Heart right ventricle (tissue), 16 donors: ENCODE results near the gene NDUFB8. TPM values are rescaled to one million over a fixed set of nuclear protein-coding genes. Genes with fewer than 3 reads are reported as not detected.
A peak's percentile ranks its signal among the peaks of the same experiment; 100 is the strongest.

ENCODE experiments used
- ATAC-seq, 8 donors: fragments of 200-7000 bp; cut with Tn5 transposase; one replicate each; pipeline ENCODE4 v1.9.1; 2020; ENCODE audit warnings: mild to moderate bottlenecking in 8 of 8, moderate library complexity in 8 of 8, moderate number of reproducible peaks in 1 of 8
- DNase-seq, 2 donors: peaks; one replicate each; pipeline ENCODE4 v3.0.0-alpha.2; 2020
- H3K27ac ChIP-seq, 10 donors: fragments of 200-600 bp; sonication (generic) in 2 of 10; one replicate each; pipeline versions ENCODE4 v1.5.0 to v1.8.0; 2020 to 2022; ENCODE audit warnings: mild to moderate bottlenecking in 3 of 10
- H3K27me3 ChIP-seq, 7 donors: fragments of 200-600 bp; one replicate each; pipeline ENCODE4 v1.8.0; 2021 to 2022; ENCODE audit warnings: mild to moderate bottlenecking in 2 of 7
- H3K36me3 ChIP-seq, 9 donors: fragments of 200-600 bp; sonication (generic) in 1 of 9; one replicate each; pipeline versions ENCODE4 v1.5.0 to v1.8.0; 2020 to 2022; ENCODE audit warnings: mild to moderate bottlenecking in 2 of 9
- H3K4me1 ChIP-seq, 9 donors: fragments of 200-600 bp; sonication (generic) in 1 of 9; one replicate each; pipeline versions ENCODE4 v1.5.0 to v1.8.0; 2020 to 2022; ENCODE audit warnings: mild to moderate bottlenecking in 4 of 9
- H3K4me3 ChIP-seq, 10 donors: fragments of 200-600 bp; sonication (generic) in 2 of 10; one replicate each; pipeline versions ENCODE4 v1.5.0 to v1.8.0; 2020 to 2022; ENCODE audit warnings: mild to moderate bottlenecking in 7 of 10, moderate library complexity in 2 of 10
- H3K9me3 ChIP-seq, 11 donors: fragments of 200-600 bp in 10 of 11; sonication (generic) in 2 of 11; one replicate each; pipeline versions ENCODE4 v1.5.0 to v1.8.0; 2013 to 2022; ENCODE audit warnings: mild to moderate bottlenecking in 2 of 11, control low read depth in 1 of 11, moderate library complexity in 1 of 11
- CTCF ChIP-seq, 9 donors: fragments of 200-600 bp; sonication (generic) in 2 of 9; IDR thresholded peaks; one replicate each; pipeline versions ENCODE4 v1.5.0 to v1.8.0; 2021 to 2022; ENCODE audit warnings: antibody characterized with exemption in 9 of 9, mild to moderate bottlenecking in 5 of 9, moderate library complexity in 1 of 9
- WGBS, 2 donors: extraction: QIAGEN DNeasy Blood & Tissue Kit; methylation state at CpG; one replicate each; pipeline ENCODE4 v1.1.7; 2013; ENCODE audit warnings: inconsistent platforms in 1 of 2; 5-methylcytosine and 5-hydroxymethylcytosine counted together
- intact Hi-C, 10 donors: fragments of 100-400 bp; cut with DNase I; formaldehyde crosslinking; loops; one replicate each; pipeline versions ENCODE4 v1.11.1 to v1.14.2; 2022
- polyA plus RNA-seq, 2 donors: library from polyadenylated mRNA; stranded (reverse); fragments of 200-250 nt; gene quantifications; one replicate each; pipeline ENCODE4 v1.2.3, GENCODE V29; 2013
- total RNA-seq, 10 donors: library from RNA; stranded (reverse); fragmentation: NEBNext Ultra II Directional in 3 of 10; extraction: Animal tissue kit (Norgen Biotek cat#: 25700) in 3 of 10; gene quantifications; one replicate each; pipeline versions ENCODE4 v1.2.1 to v1.2.4, GENCODE V29; 2021 to 2023
- donor health status: Arrhythmogenic right ventricular cardiomyopathy.
- donor health status: ischemic (EF 13 %, LVEDD 7.1; RV severe dilation, severe dysfunction).
- donor health status: healthy with polysubstance abuse.
- donor health status: DM: no; HTN: yes; CAD: no.
- donor health status: DM: no; HTN: no; CAD: no.
- donor health status: ischemic (EF 25% LVEDD 6.9; RV normal size, moderate dysfunction).
- donor health status: ischemic (EF 25% LVEDD 5.7; RV mildly dilated, moderate dysfunction).
- donor health status: healthy.
- donor health status: DM: yes; HTN: yes; CAD: no.
- donor health status: Ischemic cardiomyopathy.
- donor health status: ischemic (EF 35%, LVEDD 5.7; RV mildly dilated, moderate dysfunction).
- donor health status: nonischemic (EF 11% LVEDD 7.7; RV severe dilation, severe dysfunction).
- donor health status: DM: yes; HTN: yes; CAD: no.
- donor health status: PGD.
- donor health status: ischemic (EF 29% LVEDD 5.4; RV normal size, mild dysfunction).
- donor health status: nonischemic (EF 23%, LVEDD 6.1; RV moderate dilation, normal function).

NDUFB8 gene
- total and polyA plus RNA-seq, 12 donors: 321 to 915 (median 435) TPM

- ATAC-seq: peak; percentile 70 to 92 (median 89)
- 4 to 6% methylated on average over 66 to 72 of the region's 72 CpGs for WGBS, 2 donors
Measured at GRCh38 chr10:100519311-100520051, 10.2 kb downstream of the NDUFB8 start, which contains the start of gene SEC31B. Gene SEC31B (minus strand): TSS chr10:100519861. CDS start chr10:100516952, 2,909 bp downstream.

GRCh38 chr10:100518761-100519241 lies 10.9 kb downstream of the NDUFB8 start:
- intact Hi-C loops: loop anchor here in 8 of 10 donors (2.0 to 10.0 kb wide), 8 partner anchors 82 to 184 kb away; partner anchors contain the start of genes PKD2L1 (in 2 of the 8) and SCD (in 1 of the 8)
- H3K4me1 ChIP-seq: peaks cover 0 to 19% (median 14%) of the 10 kb centered on the region in 9 donors
- DNase-seq: peak in 1 of 2 donors; percentile 65
- TF ChIP-seq CTCF (IDR thresholded peaks at IDR 0.05): peak; percentile 28 to 81 (median 72)
- peak overlapping the region; percentile 49 to 70 (median 58) for H3K4me3 ChIP-seq
- peaks cover 0 to 42% (median 4%) of the 10 kb centered on the region in 9 donors for H3K36me3 ChIP-seq
- ATAC-seq: peak; percentile 58 to 86 (median 76)
- H3K27ac ChIP-seq: peak overlapping the region in 9 of 10 donors; percentile 26 to 70 (median 56)
- no peaks in the 10 kb centered on the region for H3K9me3 ChIP-seq
- WGBS, 2 donors: 6 to 8% methylated on average over 7 of the region's 7 CpGs
- peaks cover 0 to 13% (median 0%) of the 10 kb centered on the region in 7 donors for H3K27me3 ChIP-seq

More at GRCh38 chr10:100519311-100520051, 10.2 kb downstream of the NDUFB8 start, which contains the start of gene SEC31B:
- TF ChIP-seq CTCF (IDR thresholded peaks at IDR 0.05): no peak
- Histone ChIP-seq H3K27ac (peak within 1 kb of the TSS in 9 of 10 donors; percentile 26 to 70 (median 56)), H3K36me3 (peaks cover 0 to 49% (median 9%) of the 10 kb centered on the region in 9 donors), H3K4me3 (peak within 1 kb of the TSS; percentile 49 to 70 (median 58)), H3K9me3 (no peaks in the 10 kb centered on the region), H3K27me3 (peaks cover 0 to 13% (median 0%) of the 10 kb centered on the region in 7 donors), H3K4me1 (peaks cover 0 to 19% (median 14%) of the 10 kb centered on the region in 9 donors)
- intact Hi-C loops: loop anchor here in 8 of 10 donors (2.0 to 10.0 kb wide), 8 partner anchors 82 to 185 kb away; partner anchors contain the start of genes PKD2L1 (in 2 of the 8) and SCD (in 1 of the 8)
- DNase-seq: peak; percentile 51 to 61

- TF ChIP-seq CTCF (IDR thresholded peaks at IDR 0.05): peak in 2 of 9 donors; percentile 11 to 24
- Histone ChIP-seq H3K27me3 (peaks cover 0 to 13% (median 0%) of the 10 kb centered on the region in 7 donors), H3K4me3 (no peak overlapping the region), H3K36me3 (peaks cover 0 to 38% (median 0%) of the 10 kb centered on the region in 9 donors), H3K9me3 (no peaks in the 10 kb centered on the region), H3K27ac (no peak overlapping the region), H3K4me1 (peaks cover 0 to 19% (median 14%) of the 10 kb centered on the region in 9 donors)
- WGBS, 2 donors: 86 to 96% methylated on average over 2 of the region's 2 CpGs
- no peak for ATAC-seq
- intact Hi-C loops: loop anchor here in 7 of 10 donors (2.0 to 10.0 kb wide), 7 partner anchors 80 to 182 kb away; partner anchors contain the start of genes PKD2L1 (in 2 of the 7) and SCD (in 1 of the 7)
- no peak for DNase-seq
Measured at GRCh38 chr10:100516847-100517246, 12.8 kb downstream of the NDUFB8 start.

GRCh38 chr10:100515612-100516011 lies 14.1 kb downstream of the NDUFB8 start:
- no peak overlapping the region for H3K4me3 ChIP-seq
- 82 to 93% methylated on average over 3 of the region's 3 CpGs for WGBS, 2 donors
- H3K27ac ChIP-seq: no peak overlapping the region
- peaks cover 0 to 13% (median 0%) of the 10 kb centered on the region in 7 donors for H3K27me3 ChIP-seq
- no peak for TF ChIP-seq CTCF (IDR thresholded peaks at IDR 0.05)
- H3K4me1 ChIP-seq: peaks cover 0 to 30% (median 14%) of the 10 kb centered on the region in 9 donors
- peaks cover 0 to 51% (median 0%) of the 10 kb centered on the region in 9 donors for H3K36me3 ChIP-seq
- no peak for ATAC-seq
- intact Hi-C loops: loop anchor here in 7 of 10 donors (2.0 to 10.0 kb wide), 7 partner anchors 78 to 181 kb away; partner anchors contain the start of genes PKD2L1 (in 2 of the 7) and SCD (in 1 of the 7)
- no peaks in the 10 kb centered on the region for H3K9me3 ChIP-seq
- DNase-seq: no peak
